ENCODE results near the gene ANKRD23.
"Not testable (repeated sequence)": the region's sequence is repeated elsewhere in the genome, so short reads cannot be mapped to it uniquely, and the experiment has no call there.

Gene ANKRD23

GRCh38 chr2:96863056-96863455, 19.2 kb upstream of the ANKRD23 start:
- not testable (repeated sequence) for DNase-seq

- no peak for DNase-seq
Measured at GRCh38 chr2:96861074-96861473, 17.3 kb upstream of the ANKRD23 start.

GRCh38 chr2:96860065-96861029, 16.5 kb upstream of the ANKRD23 start:
- DNase-seq, result peak in 1 of 3 donors; percentile 24

GRCh38 chr2:96859681-96860064, 15.9 kb upstream of the ANKRD23 start:
- no peak for DNase-seq

- no peak for DNase-seq
Measured at GRCh38 chr2:96859099-96859649, 15.4 kb upstream of the ANKRD23 start.

GRCh38 chr2:96857667-96858372, 14.0 kb upstream of the ANKRD23 start, which contains the start of gene ANKRD39:
ANKRD39 (minus strand) TSS chr2:96858016; CDS start chr2:96857987, 29 bp downstream.
- peak; percentile 99 to 100 (median 100) for DNase-seq

GRCh38 chr2:96856776-96857666, 13.2 kb upstream of the ANKRD23 start:
- DNase-seq, result peak; percentile 41 to 51 (median 46)

- no peak for DNase-seq
Measured at GRCh38 chr2:96853321-96853720, 9.5 kb upstream of the ANKRD23 start.

GRCh38 chr2:96852667-96853066, 8.8 kb upstream of the ANKRD23 start:
- DNase-seq, result no peak

- DNase-seq, result no peak
Measured at GRCh38 chr2:96848264-96848663, 4.4 kb upstream of the ANKRD23 start.

- no peak for DNase-seq
Measured at GRCh38 chr2:96847586-96847985, 3.8 kb upstream of the ANKRD23 start.

- no peak for DNase-seq
Measured at GRCh38 chr2:96846825-96847224, 3.0 kb upstream of the ANKRD23 start.

- no peak for DNase-seq
Measured at GRCh38 chr2:96844405-96844808, 586 bp upstream of the ANKRD23 start.

GRCh38 chr2:96842600-96842999, 1.2 kb downstream of the ANKRD23 start:
- DNase-seq, result no peak

GRCh38 chr2:96841701-96842495, 1.9 kb downstream of the ANKRD23 start:
- DNase-seq, result peak in 1 of 3 donors; percentile 18

GRCh38 chr2:96839875-96840850, 3.7 kb downstream of the ANKRD23 start:
- no peak for DNase-seq

GRCh38 chr2:96839293-96839874, 4.4 kb downstream of the ANKRD23 start:
- peak in 2 of 3 donors; percentile 20 to 33 for DNase-seq

- DNase-seq, result no peak
Measured at GRCh38 chr2:96838345-96839292, 5.2 kb downstream of the ANKRD23 start.

- no peak for DNase-seq
Measured at GRCh38 chr2:96837575-96837974, 6.2 kb downstream of the ANKRD23 start.
